ENCODE results near the gene WNK4. TPM values are rescaled to one million over a fixed set of nuclear protein-coding genes. Genes with fewer than 3 reads are reported as not detected.

The WNK4 gene
- 2.0 and 4.1 TPM in 2 replicates for total RNA-seq

GRCh38 chr17:42779936-42780850 lies at the start of gene WNK4:
TSS of gene WNK4 (plus strand) at chr17:42780610. CDS start at chr17:42780699, 89 bp downstream.

GRCh38 chr17:42744806-42745617 lies 35.4 kb upstream of the WNK4 start, which contains the start of gene EZH1:
TSS of gene EZH1 (minus strand) at chr17:42745040. CDS start at chr17:42728941, 16,099 bp downstream.

GRCh38 chr17:42760652-42761581 lies 19.5 kb upstream of the WNK4 start, which contains the start of gene RAMP2:
TSS of gene RAMP2 (plus strand) at chr17:42761227. CDS start at chr17:42761262, 35 bp downstream.

GRCh38 chr17:42773290-42774035 lies 6.9 kb upstream of the WNK4 start, which contains the start of gene VPS25:
TSS of gene VPS25 (plus strand) at chr17:42773449. CDS start at chr17:42773476, 27 bp downstream.

GRCh38 chr17:42798383-42799380 lies 18.3 kb downstream of the WNK4 start, which contains the start of the genes CNTD1 and COA3:
TSS of gene CNTD1 (plus strand) at chr17:42798861. CDS start at chr17:42799068, 207 bp downstream.
TSS of gene COA3 (minus strand) at chr17:42798704. CDS start at chr17:42798681, 23 bp downstream.

GRCh38 chr17:42832934-42833766 lies 52.7 kb downstream of the WNK4 start, which contains the start of gene PSME3:
TSS of gene PSME3 (plus strand) at chr17:42833397. CDS start at chr17:42833632, 235 bp downstream.

GRCh38 chr17:42844271-42844670 lies 63.9 kb downstream of the WNK4 start, which contains the start of gene AOC2:
TSS of gene AOC2 (plus strand) at chr17:42844580. CDS start at chr17:42844627, 47 bp downstream.

Other genes starting within 250 kb of the WNK4 start
- gene NAGLU, start 244.4 kb upstream of the WNK4 start, total RNA-seq: 68.9 and 84.5 TPM in 2 replicates
- 2.1 and 6.0 TPM in 2 replicates for gene HSD17B1, start 227.7 kb upstream of the WNK4 start, total RNA-seq
- 15.7 and 33.8 TPM in 2 replicates for gene COASY, start 218.5 kb upstream of the WNK4 start, total RNA-seq
- gene MLX, start 213.5 kb upstream of the WNK4 start, total RNA-seq: 30.8 and 35.6 TPM in 2 replicates
- 1.6 and 2.2 TPM in 2 replicates for gene PSMC3IP, start 202.9 kb upstream of the WNK4 start, total RNA-seq
- 48.9 and 51.7 TPM in 2 replicates for gene RETREG3, start 171.2 kb upstream of the WNK4 start, total RNA-seq
- 43.9 and 57.3 TPM in 2 replicates for gene TUBG1, start 170.9 kb upstream of the WNK4 start, total RNA-seq
- 10.9 and 11.2 TPM in 2 replicates for gene TUBG2, start 121.3 kb upstream of the WNK4 start, total RNA-seq
- 19.6 and 19.9 TPM in 2 replicates for gene PLEKHH3, start 103.6 kb upstream of the WNK4 start, total RNA-seq
- gene CCR10, start 98.8 kb upstream of the WNK4 start, total RNA-seq: 1.3 and 7.8 TPM in 2 replicates
- gene CNTNAP1, start 98.1 kb upstream of the WNK4 start, total RNA-seq: 25.3 and 49.4 TPM in 2 replicates
- gene EZH1, start 35.6 kb upstream of the WNK4 start, total RNA-seq: 9.6 and 13.5 TPM in 2 replicates
- 0.65 and 1.4 TPM in 2 replicates for gene RAMP2, start 19.4 kb upstream of the WNK4 start, total RNA-seq
- 77.3 and 82.1 TPM in 2 replicates for gene VPS25, start 7.2 kb upstream of the WNK4 start, total RNA-seq
- gene COA3, start 18.1 kb downstream of the WNK4 start, total RNA-seq: 64.2 and 69.5 TPM in 2 replicates
- gene CNTD1, start 18.3 kb downstream of the WNK4 start, total RNA-seq: not detected in 2 replicates
- gene BECN1, start 43.7 kb downstream of the WNK4 start, total RNA-seq: 68.6 and 74.5 TPM in 2 replicates
- 67.7 and 107 TPM in 2 replicates for gene PSME3, start 52.8 kb downstream of the WNK4 start, total RNA-seq
- 0.65 TPM in 1 of 2 replicates, not detected in the other for gene AOC2, start 64.0 kb downstream of the WNK4 start, total RNA-seq
- gene AOC3, start 70.6 kb downstream of the WNK4 start, total RNA-seq: not detected in 2 replicates
- gene G6PC1, start 120.2 kb downstream of the WNK4 start, total RNA-seq: not detected in 2 replicates
- gene AARSD1, start 183.8 kb downstream of the WNK4 start, total RNA-seq: 23.5 and 32.2 TPM in 2 replicates
- gene PTGES3L, start 199.5 kb downstream of the WNK4 start, total RNA-seq: not detected in 2 replicates
- gene RUNDC1, start 200.0 kb downstream of the WNK4 start, total RNA-seq: 7.6 and 9.0 TPM in 2 replicates
- gene RPL27, start 217.8 kb downstream of the WNK4 start, total RNA-seq: 1,314 and 1,460 TPM in 2 replicates
- gene IFI35, start 226.2 kb downstream of the WNK4 start, total RNA-seq: 40.6 and 44.4 TPM in 2 replicates
- gene VAT1, start 241.8 kb downstream of the WNK4 start, total RNA-seq: 194 and 208 TPM in 2 replicates
- 0.49 TPM in 1 of 2 replicates, not detected in the other for gene RND2, start 244.6 kb downstream of the WNK4 start, total RNA-seq